Measurements from ENCODE around the gene TUBE1.
"Not testable (repeated sequence)": the region's sequence is repeated elsewhere in the genome, so short reads cannot be mapped to it uniquely, and the experiment has no call there.

Gene TUBE1, protein sequence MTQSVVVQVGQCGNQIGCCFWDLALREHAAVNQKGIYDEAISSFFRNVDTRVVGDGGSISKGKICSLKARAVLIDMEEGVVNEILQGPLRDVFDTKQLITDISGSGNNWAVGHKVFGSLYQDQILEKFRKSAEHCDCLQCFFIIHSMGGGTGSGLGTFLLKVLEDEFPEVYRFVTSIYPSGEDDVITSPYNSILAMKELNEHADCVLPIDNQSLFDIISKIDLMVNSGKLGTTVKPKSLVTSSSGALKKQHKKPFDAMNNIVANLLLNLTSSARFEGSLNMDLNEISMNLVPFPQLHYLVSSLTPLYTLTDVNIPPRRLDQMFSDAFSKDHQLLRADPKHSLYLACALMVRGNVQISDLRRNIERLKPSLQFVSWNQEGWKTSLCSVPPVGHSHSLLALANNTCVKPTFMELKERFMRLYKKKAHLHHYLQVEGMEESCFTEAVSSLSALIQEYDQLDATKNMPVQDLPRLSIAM

DNA sequence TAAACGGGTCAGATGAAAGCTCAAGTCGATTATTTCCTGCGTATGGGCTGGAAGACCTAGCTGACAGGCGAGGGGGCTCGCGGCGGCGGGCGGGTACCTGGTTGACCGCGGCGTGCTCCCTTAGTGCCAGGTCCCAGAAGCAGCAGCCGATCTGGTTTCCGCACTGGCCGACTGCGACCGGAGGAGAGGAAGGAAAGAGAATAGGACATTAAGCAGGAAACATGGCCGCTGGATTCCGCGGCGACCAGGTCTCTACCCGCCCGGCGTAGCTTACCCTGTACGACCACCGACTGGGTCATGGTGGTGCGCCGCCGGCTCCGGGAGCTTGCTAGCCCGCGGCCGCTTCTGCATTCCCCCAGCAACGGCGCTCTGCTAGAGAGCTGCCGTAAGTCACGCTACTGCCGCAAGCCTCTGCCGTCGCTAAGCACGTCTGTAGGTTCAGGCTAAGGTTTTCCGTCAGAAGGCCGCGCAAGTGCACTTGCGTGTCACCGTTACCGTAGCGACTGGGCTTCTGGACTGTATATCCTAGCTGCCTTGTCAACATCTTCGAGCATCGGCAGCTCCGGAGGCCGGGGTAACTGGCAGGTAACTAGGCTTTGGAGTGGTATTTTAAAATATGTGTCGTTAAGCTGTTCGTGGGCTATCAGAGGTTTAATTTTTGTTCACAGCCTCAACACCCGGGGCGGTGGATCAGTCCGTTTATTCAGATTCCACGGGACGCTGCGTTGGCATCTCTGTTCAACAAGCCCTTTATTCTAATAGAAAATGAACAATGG is at the start of gene TUBE1, which contains the start of gene FAM229B:
TSS of gene TUBE1 (minus strand) at position 347 of the 776 bp plus-strand sequence. CDS start at position 299, 48 bp downstream.
TSS of gene FAM229B (plus strand) at position 456 of the 776 bp plus-strand sequence. CDS start 11,693 bp downstream, outside the sequence.
- DNase-seq = peak; percentile 94
- in situ Hi-C loops (cut with MboI; ENCODE audit: low pct_unique_long_range_greater_than_20kb, low sequenced_read_pairs) = no loop called here

GRCh38 chr6:112130878-112131277 is 43.6 kb upstream of the TUBE1 start:
- DNase-seq = no peak
- in situ Hi-C loops (cut with MboI; ENCODE audit: low pct_unique_long_range_greater_than_20kb, low sequenced_read_pairs) = no loop called here

DNA sequence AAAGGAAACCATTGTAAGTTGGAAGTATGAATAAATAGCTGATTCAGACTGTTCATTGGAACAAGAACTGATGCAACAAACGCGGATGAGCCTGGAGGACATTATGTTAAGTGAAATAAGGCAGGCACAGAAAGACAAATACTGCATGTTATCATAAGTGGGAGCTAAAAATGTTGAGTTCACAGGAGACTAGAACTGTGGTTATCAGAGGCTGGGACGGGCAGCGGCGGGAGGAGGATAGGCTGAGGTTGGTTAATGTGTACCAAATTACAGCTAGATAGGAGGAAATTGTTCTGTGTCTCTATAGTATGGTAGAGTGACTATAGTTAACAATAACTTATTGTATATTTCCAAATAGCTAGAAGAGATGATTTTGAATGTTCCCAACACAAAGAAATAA is 40.9 kb upstream of the TUBE1 start:
- in situ Hi-C loops (cut with MboI; ENCODE audit: low pct_unique_long_range_greater_than_20kb, low sequenced_read_pairs) = no loop called here

GRCh38 chr6:112123982-112124381 is 36.7 kb upstream of the TUBE1 start:
- no peak for DNase-seq
- in situ Hi-C loops (cut with MboI; ENCODE audit: low pct_unique_long_range_greater_than_20kb, low sequenced_read_pairs) = no loop called here

More for the DNA sequence above, 40.9 kb upstream of the TUBE1 start:
- no peak for DNase-seq

DNA sequence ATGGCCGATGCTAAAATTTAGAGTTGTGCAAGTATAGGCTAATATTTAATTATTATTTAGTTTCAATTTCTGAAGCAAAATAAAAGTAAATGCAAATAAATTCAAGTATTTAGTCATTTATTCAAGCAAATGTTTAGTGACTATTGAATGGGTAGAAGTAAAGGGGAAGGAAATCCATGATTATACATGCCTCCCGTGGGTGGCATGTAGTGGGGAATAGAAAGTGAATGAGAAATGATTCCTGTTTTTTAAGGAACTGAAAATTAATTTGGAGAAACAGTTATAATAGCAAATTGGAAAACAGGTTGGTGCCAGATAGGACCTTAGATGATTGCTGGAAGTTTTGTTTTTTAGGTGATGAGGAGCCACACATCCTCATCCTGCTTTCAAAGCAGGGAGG is 35.5 kb upstream of the TUBE1 start:
- DNase-seq = no peak
- in situ Hi-C loops (cut with MboI; ENCODE audit: low pct_unique_long_range_greater_than_20kb, low sequenced_read_pairs) = no loop called here

DNA sequence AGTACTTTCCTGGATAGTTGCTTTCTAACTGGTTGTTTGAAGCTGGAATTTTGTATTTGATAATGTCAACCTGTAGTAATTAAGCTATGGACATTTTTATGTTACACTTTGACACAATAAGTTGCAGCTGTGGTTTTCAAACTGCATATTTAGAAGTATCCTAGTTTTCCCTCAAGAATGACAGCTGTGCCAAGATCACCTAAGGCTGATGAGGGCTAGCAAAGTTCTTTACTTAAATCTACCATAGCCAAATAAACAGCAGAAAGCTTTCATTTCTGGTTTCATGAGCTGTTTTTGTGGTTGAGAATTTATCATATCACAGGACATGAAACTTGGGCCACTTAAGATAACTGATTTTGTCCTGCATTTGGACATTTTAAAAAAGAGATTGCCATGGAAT is 30.8 kb upstream of the TUBE1 start:
- in situ Hi-C loops (cut with MboI; ENCODE audit: low pct_unique_long_range_greater_than_20kb, low sequenced_read_pairs) = no loop called here
- DNase-seq = no peak

DNA sequence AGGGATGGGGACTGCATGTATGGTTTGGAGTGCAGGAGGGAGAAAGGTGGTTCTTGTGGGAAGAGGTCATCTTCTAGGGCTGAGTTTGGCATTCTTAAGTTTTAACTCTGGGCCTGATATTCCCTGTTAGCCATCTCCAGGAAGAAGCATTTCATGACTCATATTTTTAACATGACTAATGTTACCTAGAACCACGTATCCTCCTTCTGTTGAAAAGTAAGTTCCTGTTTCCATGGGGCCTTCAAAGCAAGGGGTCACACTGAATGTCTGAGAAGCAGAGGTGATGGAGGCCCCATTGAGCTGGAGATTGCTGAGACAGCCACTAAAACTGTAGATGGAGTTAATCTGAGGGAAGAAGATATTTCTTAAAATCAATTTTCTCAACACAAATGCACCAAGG is 30.3 kb upstream of the TUBE1 start:
- DNase-seq = peak; percentile 12
- in situ Hi-C loops (cut with MboI; ENCODE audit: low pct_unique_long_range_greater_than_20kb, low sequenced_read_pairs) = no loop called here

DNA sequence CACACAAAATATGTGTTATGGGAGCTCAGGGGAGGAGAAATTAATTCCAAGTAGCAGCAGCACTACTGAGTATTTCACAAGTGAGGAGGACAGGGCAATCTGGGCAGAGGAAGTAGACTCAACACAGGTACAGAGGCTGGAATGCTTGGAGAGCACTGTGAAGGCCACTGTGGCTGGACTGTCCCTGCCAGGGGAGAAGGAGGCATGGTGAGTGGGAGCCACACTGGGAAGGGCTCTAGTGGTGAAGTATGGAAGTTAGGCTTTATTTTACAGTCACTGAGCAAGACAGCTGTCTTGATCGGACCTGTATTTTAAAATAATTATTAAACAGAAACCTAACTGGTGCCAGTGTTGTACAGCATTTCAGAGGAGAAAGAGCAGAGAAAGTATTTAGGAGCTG is 28.9 kb upstream of the TUBE1 start:
- in situ Hi-C loops (cut with MboI; ENCODE audit: low pct_unique_long_range_greater_than_20kb, low sequenced_read_pairs) = no loop called here
- DNase-seq = no peak

DNA sequence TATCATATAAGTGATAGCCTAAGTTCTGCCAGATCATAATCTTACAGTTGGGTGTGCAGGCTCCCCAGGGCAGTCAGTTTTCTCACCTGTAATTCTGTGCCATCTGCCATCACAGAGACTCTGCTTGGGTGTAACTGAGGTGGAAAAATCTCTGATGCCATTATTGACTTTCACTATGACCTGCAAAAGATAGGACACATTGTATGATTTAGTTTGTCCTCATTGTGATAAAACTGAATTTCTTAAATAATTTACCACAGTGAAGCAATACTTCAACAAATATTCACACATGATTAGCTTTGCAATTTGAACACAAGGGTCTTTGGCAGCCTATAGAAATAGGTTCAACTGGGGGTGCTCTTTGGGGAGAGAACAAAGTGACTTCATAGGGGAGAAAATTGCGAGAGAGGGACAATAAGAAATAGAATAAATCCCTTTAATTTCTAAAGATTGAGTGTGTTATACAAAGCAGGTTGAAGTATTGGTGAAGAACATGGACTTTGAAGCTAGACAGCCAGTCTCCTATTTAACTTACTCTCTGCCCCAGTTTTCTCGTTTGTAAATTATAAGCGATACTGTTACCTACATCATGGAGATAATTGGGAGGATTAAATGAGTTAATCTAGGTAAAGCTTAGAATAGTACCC is 27.4 kb upstream of the TUBE1 start:
- in situ Hi-C loops (cut with MboI; ENCODE audit: low pct_unique_long_range_greater_than_20kb, low sequenced_read_pairs) = no loop called here

DNA sequence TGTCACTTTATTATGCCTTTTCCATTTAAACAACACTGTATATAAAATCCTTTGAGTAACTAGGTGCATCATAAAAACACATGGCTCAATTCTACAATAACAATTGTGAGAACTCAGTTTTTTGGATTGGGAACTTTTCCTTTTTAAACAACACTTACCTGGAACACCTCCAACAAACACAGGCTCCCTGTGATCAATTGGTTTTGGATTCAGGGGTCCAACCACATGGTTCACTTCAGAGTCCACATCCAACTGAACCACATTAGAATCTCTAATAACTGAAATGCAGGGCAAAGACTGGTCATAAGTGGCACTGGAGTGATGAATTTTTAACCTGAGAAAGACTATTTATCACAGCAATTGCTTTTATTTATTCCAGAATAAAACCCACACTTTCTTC is 26.6 kb upstream of the TUBE1 start:
- in situ Hi-C loops (cut with MboI; ENCODE audit: low pct_unique_long_range_greater_than_20kb, low sequenced_read_pairs) = no loop called here
- no peak for DNase-seq

More for the DNA sequence above, 27.4 kb upstream of the TUBE1 start:
- no peak for DNase-seq

- in situ Hi-C loops (cut with MboI; ENCODE audit: low pct_unique_long_range_greater_than_20kb, low sequenced_read_pairs) = no loop called here
- DNase-seq = no peak
These were observed 26.1 kb upstream of the TUBE1 start for GRCh38 chr6:112113431-112113830.

- in situ Hi-C loops (cut with MboI; ENCODE audit: low pct_unique_long_range_greater_than_20kb, low sequenced_read_pairs) = no loop called here
- no peak for DNase-seq
These were observed 22.0 kb upstream of the TUBE1 start for GRCh38 chr6:112109262-112109661.

- in situ Hi-C loops (cut with MboI; ENCODE audit: low pct_unique_long_range_greater_than_20kb, low sequenced_read_pairs) = no loop called here
These were observed 19.3 kb upstream of the TUBE1 start for GRCh38 chr6:112106562-112106961.

GRCh38 chr6:112106026-112106425 is 18.7 kb upstream of the TUBE1 start:
- DNase-seq; in situ Hi-C loops (cut with MboI; ENCODE audit: low pct_unique_long_range_greater_than_20kb, low sequenced_read_pairs): not testable (repeated sequence)

More at GRCh38 chr6:112106562-112106961, 19.3 kb upstream of the TUBE1 start:
- DNase-seq = no peak

- in situ Hi-C loops (cut with MboI; ENCODE audit: low pct_unique_long_range_greater_than_20kb, low sequenced_read_pairs) = no loop called here
- no peak for DNase-seq
These were observed 13.3 kb upstream of the TUBE1 start for GRCh38 chr6:112100561-112100960.

DNA sequence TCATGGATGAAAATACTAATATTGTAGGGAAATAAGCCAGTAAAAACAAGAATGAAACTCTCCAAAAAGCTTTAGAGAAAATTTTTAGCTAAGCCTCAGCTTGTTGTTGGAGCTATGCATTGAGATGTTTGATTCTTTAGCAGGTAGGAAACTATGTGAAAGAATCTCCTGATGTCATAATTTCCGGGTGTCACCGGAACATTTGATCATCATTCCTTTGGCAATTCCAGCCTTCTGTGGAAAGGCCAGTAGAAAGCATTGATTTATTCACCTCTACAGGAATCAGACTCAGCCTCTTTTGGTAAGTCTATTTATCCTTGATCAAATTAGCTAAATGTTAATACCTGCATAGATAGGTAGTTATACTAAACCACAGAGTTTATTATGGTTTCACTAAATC is 9.6 kb upstream of the TUBE1 start:
- in situ Hi-C loops (cut with MboI; ENCODE audit: low pct_unique_long_range_greater_than_20kb, low sequenced_read_pairs) = no loop called here
- no peak for DNase-seq

- no peak for DNase-seq
These were observed 634 bp upstream of the TUBE1 start for GRCh38 chr6:112087916-112088315.

GRCh38 chr6:112086744-112087135 is 542 bp downstream of the TUBE1 start:
- in situ Hi-C loops (cut with MboI; ENCODE audit: low pct_unique_long_range_greater_than_20kb, low sequenced_read_pairs) = no loop called here
- DNase-seq = peak; percentile 60

More at GRCh38 chr6:112087916-112088315, 634 bp upstream of the TUBE1 start:
- in situ Hi-C loops (cut with MboI; ENCODE audit: low pct_unique_long_range_greater_than_20kb, low sequenced_read_pairs) = no loop called here

- in situ Hi-C loops (cut with MboI; ENCODE audit: low pct_unique_long_range_greater_than_20kb, low sequenced_read_pairs) = no loop called here
- no peak for DNase-seq
These were observed 1.8 kb downstream of the TUBE1 start for GRCh38 chr6:112085286-112086065.
